Jurkat, Clone E6-1 (cell line): ENCODE data around the gene JARID2.

Experiments
- DNase-seq: peaks from one replicate; pipeline ENCODE4 v3.0.0-alpha.2; 2011; ENCODE audit warnings: low read depth, low spot score
- H3K4me3 ChIP-seq: 2 replicates; pipeline ENCODE4 v1.5.1; 2011; ENCODE audit warnings: mild to moderate bottlenecking, low read length, control low read depth, moderate library complexity

Gene JARID2

GRCh38 chr6:15362274-15363160 is 116.6 kb downstream of the JARID2 start:
- DNase-seq = no peak

GRCh38 chr6:15363164-15363522 is 117.3 kb downstream of the JARID2 start:
- no peak for DNase-seq
- H3K4me3 ChIP-seq = no peak overlapping the region

More at GRCh38 chr6:15362274-15363160, 116.6 kb downstream of the JARID2 start:
- H3K4me3 ChIP-seq = no peak overlapping the region

DNA sequence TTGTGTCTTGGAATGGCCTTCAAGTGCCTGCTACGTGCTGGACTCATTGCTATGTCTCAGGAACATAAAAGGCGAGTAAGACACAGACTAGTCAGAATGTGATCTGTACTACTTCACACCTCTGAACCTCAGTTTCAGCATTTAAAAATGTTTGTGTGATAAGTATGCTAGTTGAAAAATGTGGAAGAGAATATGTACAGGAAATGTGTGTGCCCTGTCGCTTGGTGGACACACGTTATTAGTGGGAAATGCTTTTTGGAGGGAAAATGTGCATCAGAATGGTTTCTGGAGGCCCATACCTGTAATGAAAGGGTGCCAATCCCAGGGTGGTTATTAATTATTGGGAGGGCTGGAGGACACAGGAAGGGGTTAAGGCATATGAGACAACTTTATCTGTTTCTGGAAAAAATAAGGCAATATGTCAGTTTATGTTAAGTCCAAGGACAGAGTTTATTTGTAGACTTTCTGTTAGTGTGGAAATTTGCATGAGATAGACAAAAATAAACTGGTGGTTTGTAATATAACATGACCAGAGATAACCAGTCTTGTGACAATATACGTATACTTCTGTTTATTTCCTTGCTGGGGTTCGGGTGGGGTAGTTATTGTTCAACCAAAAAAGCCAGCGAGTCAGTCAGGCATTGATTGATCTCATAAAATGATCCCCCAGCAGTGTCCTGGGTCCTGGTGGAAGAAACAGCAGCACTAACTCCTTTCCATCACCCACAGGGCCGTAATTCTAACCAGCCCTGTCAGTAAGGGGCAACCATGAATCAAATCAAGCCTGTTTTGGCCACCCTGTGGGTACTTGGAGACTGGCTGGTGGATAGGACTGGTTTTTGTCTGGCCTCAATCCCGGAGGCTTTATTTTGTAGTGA is 117.9 kb downstream of the JARID2 start:
- no peak for DNase-seq
- no peak overlapping the region for H3K4me3 ChIP-seq

DNA sequence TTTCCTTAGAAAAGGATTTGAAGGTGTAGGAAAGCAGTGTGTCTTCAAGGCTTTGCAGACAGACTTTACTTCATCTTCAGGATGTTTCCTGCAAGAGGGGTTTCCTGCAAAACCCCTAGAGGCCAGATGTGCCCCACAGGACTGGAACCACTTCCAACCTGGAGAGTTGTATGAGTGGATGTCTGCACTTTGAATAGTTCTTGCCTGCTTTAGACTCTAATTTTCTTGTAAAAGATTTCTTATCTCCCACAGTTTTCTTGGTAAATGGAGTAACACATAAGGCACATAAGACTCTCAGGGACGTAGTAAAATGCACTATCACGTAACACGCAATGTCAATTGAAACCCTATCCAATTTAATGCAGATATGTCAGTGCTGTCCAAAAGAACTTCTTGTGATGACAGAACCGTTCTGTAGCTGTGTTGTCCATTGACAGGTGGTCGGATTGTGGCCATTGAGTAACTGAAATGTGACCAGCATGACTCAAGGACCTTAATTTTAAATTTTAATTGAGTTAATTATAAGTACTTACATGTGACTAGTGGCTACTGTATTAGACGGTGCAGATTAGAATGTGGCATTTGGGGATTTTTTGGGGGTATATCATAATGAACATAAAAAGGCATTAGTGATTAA is 118.7 kb downstream of the JARID2 start:
- H3K4me3 ChIP-seq = no peak overlapping the region
- DNase-seq = no peak

- H3K4me3 ChIP-seq = no peak overlapping the region
- no peak for DNase-seq
Measured at GRCh38 chr6:15365273-15365687, 119.4 kb downstream of the JARID2 start.

DNA sequence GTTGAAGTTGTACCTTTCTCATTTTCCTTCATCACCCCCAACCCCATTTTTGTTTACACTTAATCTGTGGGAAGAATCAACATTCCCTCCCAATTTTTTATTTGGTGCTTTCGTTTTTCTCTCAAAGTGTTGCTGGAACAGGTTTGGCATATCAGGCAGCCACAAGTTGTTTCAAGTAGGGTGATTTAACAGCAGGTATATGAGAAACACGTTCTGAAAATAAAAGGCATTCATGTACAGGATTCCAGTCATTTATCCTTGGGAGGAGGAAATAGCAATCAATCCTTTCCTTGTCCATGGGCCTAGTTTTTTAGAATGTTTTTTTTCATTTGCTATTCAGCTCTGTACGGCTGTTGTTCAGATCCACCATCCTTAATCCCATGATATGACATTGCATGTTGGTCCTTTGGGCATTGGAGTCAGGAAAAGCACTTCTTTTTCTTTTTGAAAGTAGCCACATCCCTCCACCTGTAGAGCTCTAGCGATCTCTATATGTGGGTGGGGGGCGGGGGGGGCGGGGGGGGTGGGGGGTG is 120.2 kb downstream of the JARID2 start:
- no peak overlapping the region for H3K4me3 ChIP-seq
- no peak for DNase-seq

GRCh38 chr6:15366879-15367278 is 121.0 kb downstream of the JARID2 start:
- no peak overlapping the region for H3K4me3 ChIP-seq
- no peak for DNase-seq

- H3K4me3 ChIP-seq = no peak overlapping the region
- no peak for DNase-seq
Measured at GRCh38 chr6:15368186-15368585, 122.3 kb downstream of the JARID2 start.

- DNase-seq = no peak
- H3K4me3 ChIP-seq = no peak overlapping the region
Measured at GRCh38 chr6:15368873-15369272, 123.0 kb downstream of the JARID2 start.

DNA sequence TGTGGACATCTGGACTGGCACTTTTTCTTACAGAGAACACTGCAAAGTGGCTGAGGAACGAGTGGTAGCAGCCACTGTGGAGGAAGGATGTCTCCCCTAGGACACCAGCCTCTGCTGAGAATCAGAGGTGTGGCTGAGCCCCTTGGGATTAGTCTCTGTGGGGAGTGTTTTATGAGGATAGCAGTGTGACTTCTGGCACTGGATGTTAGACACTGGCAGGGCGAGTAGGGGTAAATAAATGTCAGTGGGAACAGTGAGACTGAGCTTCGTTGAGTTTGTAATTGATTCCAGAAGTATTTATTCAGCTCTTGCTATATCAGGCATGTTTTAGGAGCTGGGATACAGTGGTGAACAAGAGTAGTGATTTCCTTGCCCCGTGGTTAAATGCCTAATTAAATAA is 124.0 kb downstream of the JARID2 start:
- no peak overlapping the region for H3K4me3 ChIP-seq
- no peak for DNase-seq

GRCh38 chr6:15370733-15371671 is 125.1 kb downstream of the JARID2 start:
- DNase-seq = no peak
- no peak overlapping the region for H3K4me3 ChIP-seq

DNA sequence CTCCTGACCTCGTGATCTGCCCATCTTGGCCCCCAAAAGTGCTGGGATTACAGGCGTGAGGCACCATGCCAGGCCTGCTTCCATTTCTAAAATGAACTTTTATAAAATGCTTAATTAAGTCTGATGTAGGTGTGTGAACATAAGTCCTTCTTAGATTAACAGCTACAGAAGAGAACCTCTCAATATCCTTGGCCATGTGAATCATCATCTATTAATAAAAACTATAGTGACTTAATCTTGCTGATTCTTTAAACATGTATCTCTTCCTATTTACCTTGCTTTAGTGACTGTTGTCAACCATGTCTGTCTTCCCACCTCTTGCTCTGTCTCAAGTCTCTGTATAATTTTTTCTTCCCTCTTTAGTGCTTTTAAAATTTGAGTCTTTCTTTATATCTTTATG is 127.1 kb downstream of the JARID2 start:
- DNase-seq = no peak
- H3K4me3 ChIP-seq = no peak overlapping the region

- no peak for DNase-seq
- H3K4me3 ChIP-seq = no peak overlapping the region
Measured at GRCh38 chr6:15374119-15374518, 128.2 kb downstream of the JARID2 start.

DNA sequence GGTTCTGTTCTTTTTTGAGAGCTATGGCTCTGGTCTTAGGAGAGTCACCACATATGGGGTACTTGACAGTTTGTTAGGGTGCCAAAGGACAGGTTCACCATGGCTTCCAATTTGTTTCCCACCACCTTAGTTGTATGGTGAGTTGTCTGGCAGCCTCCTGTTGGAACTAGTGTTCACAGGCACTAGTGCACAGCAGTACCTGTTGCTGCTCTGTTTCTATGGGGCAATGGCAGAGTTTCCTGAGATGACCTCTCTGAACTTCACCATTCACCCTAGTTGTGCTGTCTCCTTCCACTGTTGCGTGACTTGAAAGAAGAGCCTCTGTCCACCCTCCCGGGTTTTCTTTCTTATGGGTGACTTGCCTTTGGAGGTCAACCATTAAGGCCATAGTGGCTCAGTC is 129.1 kb downstream of the JARID2 start:
- no peak for DNase-seq
- no peak overlapping the region for H3K4me3 ChIP-seq

DNA sequence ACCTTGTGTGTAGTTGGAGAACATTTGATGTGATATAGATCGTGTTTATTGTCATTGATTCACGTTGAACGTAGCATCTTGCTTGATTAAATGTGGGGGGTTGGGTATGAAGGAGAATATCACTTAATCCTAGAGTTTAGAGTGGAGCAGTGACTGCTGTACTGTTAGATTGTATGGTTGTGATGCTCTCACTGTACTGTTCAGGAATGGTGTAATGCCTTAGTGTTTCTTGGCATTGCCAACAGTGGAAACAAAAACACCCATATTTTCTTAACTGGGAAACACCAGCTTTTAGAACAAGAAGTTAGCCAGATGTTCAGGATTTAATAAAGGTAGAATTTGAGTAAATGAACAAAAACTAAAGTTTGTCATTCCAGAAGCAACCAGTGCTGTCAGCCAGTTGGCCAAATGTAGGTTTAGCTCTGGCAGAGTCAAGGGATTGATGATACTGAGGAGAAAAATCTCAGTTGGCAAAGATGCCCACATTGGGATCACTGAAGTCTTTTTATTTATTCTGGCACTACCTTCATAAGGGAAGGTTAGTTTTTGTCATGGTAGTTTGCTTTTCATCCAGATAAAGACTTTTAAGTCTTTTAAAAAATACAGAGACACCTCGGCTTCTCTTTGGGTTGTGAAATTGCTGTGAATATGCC is 129.9 kb downstream of the JARID2 start:
- DNase-seq = no peak

DNA sequence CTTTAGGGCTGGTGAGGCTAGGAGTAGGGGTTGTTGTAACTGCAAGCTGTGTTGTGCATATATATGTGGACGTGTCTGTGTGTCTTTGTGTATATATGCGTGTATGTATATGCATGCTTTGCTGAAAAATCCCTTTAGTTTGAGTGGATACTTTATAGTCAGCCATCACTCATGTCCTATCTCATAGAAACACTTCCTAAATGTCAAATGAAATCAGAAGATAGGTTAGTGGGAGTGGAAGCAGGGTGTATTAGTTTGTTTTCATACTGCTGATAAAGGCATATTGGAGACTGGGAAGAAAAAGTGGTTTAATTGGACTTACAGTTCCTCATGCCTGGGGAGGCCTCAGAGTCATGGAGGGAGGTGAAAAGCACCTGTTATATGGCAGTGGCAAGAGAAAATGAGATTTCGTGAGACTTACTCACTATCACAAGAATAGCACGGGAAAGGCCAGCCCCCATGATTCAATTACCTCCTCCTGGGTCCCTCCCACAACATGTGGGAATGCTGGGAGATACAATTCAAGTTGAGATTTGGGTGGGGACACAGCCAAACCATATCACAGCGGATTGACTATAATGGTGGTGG is 131.1 kb downstream of the JARID2 start:
- no peak for DNase-seq
- no peak overlapping the region for H3K4me3 ChIP-seq

More for the DNA sequence above, 129.9 kb downstream of the JARID2 start:
- no peak overlapping the region for H3K4me3 ChIP-seq

GRCh38 chr6:15378272-15378671 is 132.4 kb downstream of the JARID2 start:
- H3K4me3 ChIP-seq = no peak overlapping the region
- DNase-seq = no peak

GRCh38 chr6:15378866-15379265 is 133.0 kb downstream of the JARID2 start:
- no peak for DNase-seq
- no peak overlapping the region for H3K4me3 ChIP-seq
